SJSA1 (cell line): ENCODE data around the gene ACOX2. TPM values are rescaled to one million over a fixed set of nuclear protein-coding genes. Genes with fewer than 3 reads are reported as not detected.

Experiments used
- total RNA-seq: library from RNA; depleted of rRNA; stranded (reverse); fragments of >200 nt; shearing (Covaris generic); gene quantifications from 2 replicates; pipeline ENCODE4 v1.2.3, GENCODE V29; 2014; rRNA removed

Gene ACOX2
- total RNA-seq, 1 experiment from 2014 or later: 1.3 TPM

Other genes starting within 250 kb of the ACOX2 start
- gene RPP14, start 230.9 kb downstream of the ACOX2 start, total RNA-seq: 14.9 and 23.0 TPM in 2 replicates
- 6.8 and 16.3 TPM in 2 replicates for gene HTD2, start 230.7 kb downstream of the ACOX2 start, total RNA-seq
- gene PXK, start 204.3 kb downstream of the ACOX2 start, total RNA-seq: 6.5 and 13.3 TPM in 2 replicates
- gene PDHB, start 103.4 kb downstream of the ACOX2 start, total RNA-seq: 147 and 154 TPM in 2 replicates
- 1.9 and 8.9 TPM in 2 replicates for gene KCTD6, start 45.1 kb downstream of the ACOX2 start, total RNA-seq
- gene FAM107A, start 40.2 kb upstream of the ACOX2 start, total RNA-seq: not detected in 2 replicates
- gene FAM3D, start 129.6 kb upstream of the ACOX2 start, total RNA-seq: not detected in 2 replicates